Endothelial cell of umbilical vein (primary cell): ENCODE data around the gene TEX36. TPM values are rescaled to one million over a fixed set of nuclear protein-coding genes. Genes with fewer than 3 reads are reported as not detected.

Experiments
- BruUV-seq: library from RNA; stranded (reverse); fragments of 400-500 nt; replicated peaks from 2 replicates; lab custom pipeline; 2021; lab: Mats Ljungman, UMichigan
- CTCF ChIA-PET: fragments of 300-600, 350-600 bp; sonication (Branson Sonifier 250); formaldehyde crosslinking; loops from one replicate; lab custom pipeline; 2021; ENCODE audit warnings: antibody characterized with exemption, inconsistent platforms; lab: Charles Lee
- POLR2A ChIA-PET: fragments of 300-600, 350-600 bp; sonication (Branson Sonifier 250); formaldehyde crosslinking; loops from one replicate; lab custom pipeline; 2021; ENCODE audit warnings: antibody characterized with exemption, inconsistent platforms; lab: Charles Lee
- DNase-seq: peaks from one replicate; pipeline ENCODE4 v3.0.0-alpha.2; 2011; ENCODE audit warnings: low read depth, low spot score
- FAIRE-seq: peaks from 2 replicates; lab custom pipeline; 2011; peaks lifted over from hg19 to GRCh38; lab: Jason Lieb, UNC
- H2AFZ ChIP-seq: 2 replicates; pipeline ENCODE4 v1.6.0; 2012; ENCODE audit warnings: low read depth, low read length, control low read depth, inconsistent platforms
- H3K27ac ChIP-seq: 2 replicates; pipeline ENCODE4 v1.5.1; 2011; ENCODE audit warnings: low read depth, mild to moderate bottlenecking, control low read depth, low read length, moderate library complexity; ENCODE audit not compliant: insufficient read depth
- H3K27me3 ChIP-seq, 2 experiments: 2 replicates each; pipeline versions ENCODE4 v1.6.0 to v1.6.1; 2011; ENCODE audit warnings: low read length in 2 of 2, mixed read lengths in 1 of 2; ENCODE audit not compliant: control insufficient read depth in 2 of 2, insufficient read depth in 2 of 2
- H3K36me3 ChIP-seq, 2 experiments: 2 replicates in 1 of 2; 3 replicates in 1 of 2; pipeline ENCODE4 v1.5.1; 2011; ENCODE audit warnings: low read length in 2 of 2, mild to moderate bottlenecking in 1 of 2, moderate library complexity in 1 of 2; ENCODE audit not compliant: control insufficient read depth in 2 of 2, insufficient read depth in 2 of 2; ENCODE audit errors: extremely low read depth in 1 of 2
- H3K4me1 ChIP-seq: 3 replicates; pipeline ENCODE4 v1.5.1; 2011; ENCODE audit warnings: mild to moderate bottlenecking, low read length; ENCODE audit not compliant: control insufficient read depth, insufficient read depth; ENCODE audit errors: extremely low read depth
- H3K4me2 ChIP-seq: 2 replicates; pipeline ENCODE4 v1.6.1; 2011; ENCODE audit warnings: low read length, control low read depth, mixed read lengths; ENCODE audit not compliant: insufficient read depth
- H3K4me3 ChIP-seq, 3 experiments: fragments of 200-600 bp in 1 of 3; sonication (generic), shearing (Covaris generic) in 1 of 3; replicated peaks in 1 of 3; 2 replicates each; pipeline ENCODE4 v1.5.1; 2011 to 2016; ENCODE audit warnings: control low read depth in 3 of 3, low read length in 3 of 3, mild to moderate bottlenecking in 2 of 3, inconsistent platforms in 1 of 3, low read depth in 1 of 3, moderate library complexity in 1 of 3; ENCODE audit not compliant: insufficient read depth in 1 of 3
- H3K79me2 ChIP-seq: 2 replicates; pipeline ENCODE4 v1.6.0; 2012; ENCODE audit warnings: low read length, inconsistent platforms; ENCODE audit not compliant: control insufficient read depth, insufficient read depth
- H3K9ac ChIP-seq: replicated peaks from 2 replicates; pipeline ENCODE3; 2011; ENCODE audit warnings: low read length, control low read depth; ENCODE audit not compliant: insufficient read depth; ENCODE audit errors: extremely low read depth
- H3K9me1 ChIP-seq: replicated peaks from 3 replicates; pipeline ENCODE4 v1.6.0; 2011; ENCODE audit warnings: mild to moderate bottlenecking, low read length; ENCODE audit not compliant: control insufficient read depth, insufficient read depth; ENCODE audit errors: extremely low read depth
- H3K9me3 ChIP-seq: replicated peaks from 2 replicates; pipeline ENCODE4 v1.5.1; 2012; ENCODE audit warnings: low read length, inconsistent platforms; ENCODE audit not compliant: control insufficient read depth, insufficient read depth
- H4K20me1 ChIP-seq: replicated peaks from 2 replicates; pipeline ENCODE3; 2011; ENCODE audit warnings: mild to moderate bottlenecking, low read length; ENCODE audit not compliant: control insufficient read depth, insufficient read depth; ENCODE audit errors: extremely low read depth
- CTCF ChIP-seq, 2 donors: IDR thresholded peaks; 1 replicate in 1 of 2; 2 replicates in 1 of 2; pipeline ENCODE4 v1.5.1; 2011; ENCODE audit warnings: low read length in 2 of 2, mild to moderate bottlenecking in 2 of 2, moderate library complexity in 2 of 2, control low read depth in 1 of 2, inconsistent platforms in 1 of 2, low read depth in 1 of 2; ENCODE audit not compliant: insufficient read depth in 1 of 2; ENCODE audit errors: extremely low read depth in 1 of 2
- EZH2 ChIP-seq: IDR thresholded peaks from 2 replicates; pipeline ENCODE4 v1.6.1; 2012; ENCODE audit warnings: borderline replicate concordance, low read depth, mild to moderate bottlenecking, moderate library complexity, low read length, inconsistent platforms; ENCODE audit not compliant: severe bottlenecking
- FOS ChIP-seq: IDR thresholded peaks from 2 replicates; pipeline ENCODE4 v1.6.1; 2011; ENCODE audit warnings: mild to moderate bottlenecking, low read length, moderate library complexity, borderline replicate concordance; ENCODE audit not compliant: insufficient read depth
- JUN ChIP-seq: IDR thresholded peaks from 2 replicates; pipeline ENCODE4 v1.6.1; 2011; ENCODE audit warnings: borderline replicate concordance, low read depth; ENCODE audit not compliant: insufficient read length, insufficient read depth
- MAX ChIP-seq: IDR thresholded peaks from 2 replicates; pipeline ENCODE4 v1.6.1; 2011; ENCODE audit not compliant: insufficient read depth, insufficient read length
- POLR2A ChIP-seq: IDR thresholded peaks from 2 replicates; pipeline ENCODE4 v1.6.1; 2012; ENCODE audit warnings: low read depth, mild to moderate bottlenecking, control low read depth, low read length
- POLR2AphosphoS5 ChIP-seq: IDR thresholded peaks from 2 replicates; pipeline ENCODE4 v1.6.1; 2012; ENCODE audit warnings: low read depth, mild to moderate bottlenecking, control low read depth, low read length, moderate library complexity; ENCODE audit not compliant: insufficient read depth
- dilution Hi-C: fragments of 300-500 bp; cut with MboI; formaldehyde crosslinking; loops from one replicate; pipeline ENCODE4 v1.15.0; 2019; ENCODE audit warnings: low sequenced_read_pairs; ENCODE audit not compliant: extremely low pct_ligation_motif_present
- intact Hi-C: fragments of 100-400 bp; cut with micrococcal nuclease; formaldehyde crosslinking; loops from one replicate; pipeline ENCODE4 v1.10.0; 2022
- polyA plus RNA-seq, 4 experiments: library from polyadenylated mRNA; depleted of rRNA in 3 of 4; stranded (reverse) in 3 of 4; unstranded in 1 of 4; fragments of >200 nt; gene quantifications; 2 replicates each; pipeline versions ENCODE4 v1.2.1 to v1.2.3, GENCODE V29; 2011 to 2012; ENCODE audit warnings: missing spikeins in 1 of 4
- total RNA-seq: library from RNA; stranded (reverse); gene quantifications from 2 replicates; pipeline ENCODE4 v1.2.3, GENCODE V29; 2021

The TEX36 gene
- total and polyA plus RNA-seq, 2 donors (not counting 3 experiments of a cell fraction or from before 2014, with no cell fraction given), result not detected

GRCh38 chr10:125611216-125611615 is 71.7 kb downstream of the TEX36 start:
- Histone ChIP-seq H3K4me3 (no peak overlapping the region), H3K4me2 (no peak overlapping the region), H3K9me3 (no peaks in the 10 kb centered on the region), H3K27me3 (no peaks in the 10 kb centered on the region), H3K9ac (no peak overlapping the region), H3K79me2 (no peaks in the 10 kb centered on the region), H3K36me3 (no peaks in the 10 kb centered on the region), H3K9me1 (no peaks in the 10 kb centered on the region), H3K27ac (no peak overlapping the region), H4K20me1 (no peaks in the 10 kb centered on the region), H2AFZ (no peak overlapping the region), H3K4me1 (peaks cover 21% of the 10 kb centered on the region)
- POLR2A ChIA-PET, result no interaction called here
- DNase-seq (no peak), FAIRE-seq (no peak)
- no TSS peak for BruUV-seq
- TF ChIP-seq MAX (no peak), CTCF (IDR thresholded peaks at IDR 0.05; ENCODE audit: extremely low read depth in 1 of 2, insufficient read depth in 1 of 2, low read depth in 1 of 2, low read length in 2 of 2) (no peak), POLR2A (no peak), EZH2 (no peak), FOS (no peak)
- dilution Hi-C loops, result no loop called here
- intact Hi-C loops, result no loop called here
- CTCF ChIA-PET, result interaction anchor here (0.7 kb wide), 1 partner anchor 17 kb away, joined by 3 read pairs; no protein-coding TSS in a partner anchor

- DNase-seq (no peak), FAIRE-seq (no peak)
- Histone ChIP-seq H3K4me3 (no peak overlapping the region), H3K27ac (no peak overlapping the region), H3K9me3 (no peaks in the 10 kb centered on the region), H3K36me3 (no peaks in the 10 kb centered on the region), H3K79me2 (no peaks in the 10 kb centered on the region), H4K20me1 (no peaks in the 10 kb centered on the region), H3K4me1 (peaks cover 28% of the 10 kb centered on the region), H3K9me1 (no peaks in the 10 kb centered on the region), H3K9ac (no peak overlapping the region), H2AFZ (no peak overlapping the region), H3K27me3 (no peaks in the 10 kb centered on the region), H3K4me2 (no peak overlapping the region)
- intact Hi-C loops, result loop anchor here (5.0 kb wide), 2 partner anchors 67 to 693 kb away; no protein-coding TSS in a partner anchor
- TF ChIP-seq EZH2 (no peak), JUN (no peak), FOS (no peak), POLR2AphosphoS5 (no peak), POLR2A (no peak)
- CTCF ChIA-PET, result no interaction called here
- dilution Hi-C loops, result no loop called here
- BruUV-seq, result no TSS peak
- POLR2A ChIA-PET, result no interaction called here
Measured at GRCh38 chr10:125609859-125610258, 73.1 kb downstream of the TEX36 start.
